Measurements from ENCODE around the gene EYS.
"Not testable (repeated sequence)": the region's sequence is repeated elsewhere in the genome, so short reads cannot be mapped to it uniquely, and the experiment has no call there.

EYS gene

DNA sequence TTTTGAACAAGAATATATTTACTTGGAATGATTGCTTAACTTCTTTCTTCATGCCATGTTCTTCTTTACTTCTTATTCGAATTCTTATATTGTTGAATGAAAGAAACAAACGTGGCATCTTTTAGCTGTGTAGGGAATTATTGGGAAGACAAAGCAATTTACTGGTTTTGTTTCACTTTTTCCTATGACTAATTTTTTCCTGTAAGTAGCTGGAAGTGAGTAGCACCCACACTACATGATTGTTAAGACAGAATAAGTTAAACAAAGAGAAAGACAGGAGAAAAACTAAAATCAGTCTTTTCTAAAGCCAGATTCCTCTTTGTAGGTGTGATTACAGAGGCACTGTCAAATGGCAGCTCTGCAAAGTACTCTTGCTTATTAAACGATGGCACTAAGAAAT, 593.4 kb downstream of the EYS start:
- in situ Hi-C loops (cut with HindIII; ENCODE audit: low sequenced_read_pairs): no loop called here

DNA sequence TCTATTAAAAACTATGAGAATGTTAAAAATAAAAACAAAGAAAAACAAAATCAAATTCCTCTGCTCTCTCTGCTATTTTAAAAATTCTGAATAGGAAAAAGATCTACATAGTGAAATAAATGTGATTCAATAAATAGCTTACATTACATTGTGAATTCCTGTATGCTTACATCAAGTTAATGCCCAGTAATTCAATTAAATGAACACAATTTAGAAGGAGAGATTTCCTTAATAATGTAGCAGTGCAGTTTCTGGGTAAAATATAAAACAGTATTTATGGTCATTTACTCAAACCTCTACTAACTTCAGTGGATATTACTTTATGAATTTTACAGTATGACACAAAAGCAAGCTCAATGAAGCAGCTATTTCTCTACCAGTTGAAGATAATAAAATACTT, 594.6 kb downstream of the EYS start:
- in situ Hi-C loops (cut with HindIII; ENCODE audit: low sequenced_read_pairs): no loop called here

DNA sequence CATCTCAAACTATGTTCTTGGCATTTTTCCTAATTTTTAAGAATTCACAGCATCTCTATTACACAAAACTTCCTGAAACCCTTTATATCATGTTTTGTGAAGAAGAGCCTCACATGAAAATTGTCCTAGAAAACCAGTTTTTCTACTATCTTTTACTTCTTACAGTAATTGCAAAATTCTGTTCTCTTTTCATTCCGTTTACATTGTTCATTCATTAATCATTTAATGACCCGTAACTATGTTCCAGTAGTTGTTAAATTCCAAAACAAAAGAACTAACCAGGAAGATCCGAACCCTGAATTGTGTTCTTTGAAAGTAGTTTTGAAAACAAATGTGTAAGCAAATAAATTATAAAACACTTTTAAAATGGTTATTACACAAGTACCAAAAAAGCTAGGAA, 597.0 kb downstream of the EYS start:
- in situ Hi-C loops (cut with HindIII; ENCODE audit: low sequenced_read_pairs): no loop called here

DNA sequence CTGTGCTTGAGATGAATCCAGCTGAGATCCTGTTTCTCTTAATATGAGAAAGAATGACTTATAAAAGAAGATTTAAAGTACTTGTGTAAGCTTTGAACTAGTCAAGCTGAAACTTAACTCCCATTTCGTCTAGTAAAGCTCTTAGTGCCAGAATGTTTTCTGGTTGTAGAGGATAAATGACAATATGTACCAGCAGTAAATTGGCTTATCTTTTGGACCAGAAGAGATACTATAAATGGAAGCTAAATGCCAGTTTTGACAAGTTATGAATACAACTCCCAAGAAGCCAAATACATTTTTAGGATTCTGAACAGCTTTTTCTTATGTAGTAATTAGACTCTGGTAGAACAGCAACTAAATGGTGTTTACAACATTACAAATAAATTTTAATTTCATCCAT, 608.7 kb downstream of the EYS start:
- in situ Hi-C loops (cut with HindIII; ENCODE audit: low sequenced_read_pairs): no loop called here

DNA sequence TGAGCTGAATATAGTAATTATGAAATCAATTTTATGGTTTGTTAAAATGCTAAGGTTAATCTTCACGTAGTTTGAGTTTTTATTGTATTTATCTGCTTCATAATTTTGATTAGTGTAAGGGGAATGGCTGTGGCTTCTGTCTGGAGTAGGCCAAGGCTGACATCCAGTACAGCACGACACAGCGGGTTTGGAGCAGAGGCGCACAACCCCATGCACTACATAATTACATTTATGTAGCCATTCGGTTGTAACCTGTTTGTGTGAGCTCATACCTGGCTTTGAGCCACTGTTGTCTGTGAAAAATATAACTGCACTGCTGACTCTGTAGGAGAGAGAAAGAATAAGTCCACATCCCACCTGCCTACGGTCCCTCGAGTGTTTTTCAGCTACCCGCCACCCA, 615.5 kb downstream of the EYS start:
- in situ Hi-C loops (cut with HindIII; ENCODE audit: low sequenced_read_pairs): no loop called here

DNA sequence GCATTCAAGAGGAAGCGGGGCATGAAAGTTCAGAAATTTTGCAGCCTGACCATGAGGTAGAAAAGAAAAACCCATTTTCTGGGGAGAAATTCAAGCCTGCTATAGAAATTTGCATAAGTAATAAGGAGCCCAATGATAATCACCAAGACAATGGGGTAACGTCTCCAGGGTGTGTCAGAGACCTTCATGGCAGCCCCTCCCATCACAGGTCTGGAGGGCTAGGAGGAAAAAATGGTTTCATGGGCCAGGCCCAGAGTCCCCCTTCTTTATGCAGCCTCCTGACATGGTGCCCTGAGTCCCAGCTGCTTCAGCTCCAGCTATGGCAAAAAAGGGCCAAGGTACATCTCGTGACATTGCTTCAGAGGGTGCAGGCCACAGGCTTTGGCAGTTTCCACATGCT, 618.5 kb downstream of the EYS start:
- in situ Hi-C loops (cut with HindIII; ENCODE audit: low sequenced_read_pairs): no loop called here

- in situ Hi-C loops (cut with HindIII; ENCODE audit: low sequenced_read_pairs): no loop called here
These were observed 625.3 kb downstream of the EYS start for GRCh38 chr6:65081756-65082155.

- in situ Hi-C loops (cut with HindIII; ENCODE audit: low sequenced_read_pairs): no loop called here
These were observed 631.3 kb downstream of the EYS start for GRCh38 chr6:65075705-65076230.

DNA sequence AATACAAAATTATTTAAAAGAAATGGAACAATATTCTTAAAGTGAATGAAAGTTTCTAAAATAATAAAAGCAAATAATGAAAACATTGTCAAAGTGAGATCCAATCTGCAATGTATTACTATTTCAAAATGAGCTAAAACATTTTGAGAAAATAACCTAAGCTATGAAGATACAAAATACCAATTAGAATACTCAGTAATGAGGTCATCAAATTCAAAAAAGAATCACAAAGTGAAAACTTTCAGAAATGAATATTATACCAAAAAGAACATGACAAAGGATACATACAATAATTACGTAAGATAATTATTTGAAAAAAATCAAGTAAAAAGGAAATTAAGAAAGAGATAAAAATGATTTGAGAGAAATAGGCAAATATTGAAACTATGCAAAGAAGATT, 634.5 kb downstream of the EYS start:
- in situ Hi-C loops (cut with HindIII; ENCODE audit: low sequenced_read_pairs): no loop called here

DNA sequence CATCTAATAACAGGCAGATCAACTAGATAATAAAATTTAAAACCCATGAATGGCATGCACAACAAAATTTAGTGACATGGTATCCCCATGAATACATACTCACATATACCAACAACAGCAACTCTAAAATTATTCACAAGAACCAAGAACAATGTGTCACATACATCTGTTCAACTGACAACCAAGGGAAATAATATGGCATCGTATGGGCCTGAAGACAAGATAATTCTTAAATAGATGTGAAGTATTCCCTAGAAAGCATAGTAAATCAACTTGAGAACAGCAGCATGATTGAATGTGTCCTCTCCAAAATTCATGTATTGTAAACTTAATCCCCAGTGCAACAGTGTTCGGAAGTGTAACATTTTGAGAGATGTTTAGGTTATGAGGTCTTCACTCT, 635.5 kb downstream of the EYS start:
- in situ Hi-C loops (cut with HindIII; ENCODE audit: low sequenced_read_pairs): no loop called here

GRCh38 chr6:65064844-65065243, 642.2 kb downstream of the EYS start:
- in situ Hi-C loops (cut with HindIII; ENCODE audit: low sequenced_read_pairs): no loop called here

DNA sequence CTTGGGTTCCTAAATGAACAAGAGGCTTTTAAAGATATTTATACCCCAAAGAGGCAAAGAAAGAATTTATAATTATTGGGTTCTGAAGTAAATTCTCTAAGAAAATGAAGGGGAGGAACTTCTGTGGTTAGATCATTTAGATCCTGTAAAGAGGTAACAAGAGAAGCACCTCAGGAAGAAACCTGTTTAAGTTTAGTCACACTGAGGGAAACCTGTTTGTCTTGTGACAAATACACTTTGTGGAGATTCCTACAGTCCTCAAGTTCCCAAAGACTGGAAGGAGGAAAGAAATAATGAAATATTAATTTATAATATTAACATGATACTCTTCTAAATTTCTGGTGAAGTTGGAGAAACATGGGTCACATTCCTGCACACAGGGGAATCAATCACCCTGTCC, 647.5 kb downstream of the EYS start:
- in situ Hi-C loops (cut with HindIII; ENCODE audit: low sequenced_read_pairs): no loop called here

DNA sequence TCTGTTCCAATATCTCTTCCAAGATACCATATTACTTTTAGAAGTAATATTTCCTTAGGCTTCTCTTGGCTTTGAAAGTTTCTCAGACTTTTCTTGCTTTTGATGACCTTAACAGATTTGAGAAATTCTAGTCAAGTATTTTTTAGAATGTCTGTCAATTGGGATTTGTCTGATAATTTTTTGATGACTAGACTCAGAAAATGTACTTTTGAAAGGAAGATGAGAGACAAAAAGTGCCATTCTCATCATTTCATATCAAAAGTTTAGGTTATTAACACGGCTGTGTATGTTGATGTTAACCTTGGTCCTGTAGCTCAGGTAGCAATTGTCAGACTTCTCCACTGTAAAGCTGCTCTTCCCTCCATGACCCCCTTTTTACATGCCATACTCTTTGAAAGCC, 651.5 kb downstream of the EYS start:
- in situ Hi-C loops (cut with HindIII; ENCODE audit: low sequenced_read_pairs): no loop called here

GRCh38 chr6:65052626-65053025, 654.4 kb downstream of the EYS start:
- in situ Hi-C loops (cut with HindIII; ENCODE audit: low sequenced_read_pairs): no loop called here

DNA sequence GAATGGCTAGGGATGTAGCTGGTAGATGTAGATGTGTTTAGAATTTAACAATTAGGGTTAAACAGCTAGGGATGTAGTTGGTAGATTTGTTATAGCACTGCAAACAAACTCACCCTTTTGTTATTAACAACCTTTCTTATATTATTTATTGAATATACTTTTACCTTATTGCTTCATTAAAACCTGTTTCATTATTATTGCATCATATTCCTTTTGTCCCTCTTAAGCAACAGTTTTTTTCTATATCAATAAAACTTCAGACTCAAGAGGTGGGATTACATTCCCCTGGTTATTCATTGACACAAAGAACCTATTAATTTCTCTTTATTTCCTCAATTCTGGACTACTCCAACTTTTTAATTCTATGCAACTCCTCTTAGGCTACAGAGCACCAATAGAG, 661.2 kb downstream of the EYS start:
- in situ Hi-C loops (cut with HindIII; ENCODE audit: low sequenced_read_pairs): no loop called here

DNA sequence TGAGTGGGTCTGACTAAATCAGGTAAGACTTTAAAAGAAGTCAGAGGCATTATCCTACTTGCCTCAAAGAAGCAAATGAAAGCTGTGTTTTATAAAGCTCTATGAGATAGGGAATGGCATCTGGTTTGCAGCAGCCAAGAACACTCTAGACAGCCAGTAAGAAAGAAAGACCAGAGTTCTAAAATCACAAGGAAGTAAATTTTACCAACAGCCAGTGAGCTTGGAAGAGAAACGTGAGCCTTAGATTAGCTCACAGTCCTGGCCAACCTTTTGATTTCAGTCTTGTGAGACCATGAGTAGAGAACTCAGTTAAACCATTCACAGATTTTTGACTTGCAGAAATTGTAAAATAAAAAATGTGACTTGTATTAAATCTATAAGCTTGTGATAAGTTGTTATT, 693.0 kb downstream of the EYS start:
- in situ Hi-C loops (cut with HindIII; ENCODE audit: low sequenced_read_pairs): no loop called here

GRCh38 chr6:65006788-65007187, 700.2 kb downstream of the EYS start:
- in situ Hi-C loops (cut with HindIII; ENCODE audit: low sequenced_read_pairs): no loop called here

GRCh38 chr6:65004283-65004682, 702.7 kb downstream of the EYS start:
- in situ Hi-C loops (cut with HindIII; ENCODE audit: low sequenced_read_pairs): no loop called here

- in situ Hi-C loops (cut with HindIII; ENCODE audit: low sequenced_read_pairs): not testable (repeated sequence)
These were observed 704.1 kb downstream of the EYS start for GRCh38 chr6:65002882-65003281.

GRCh38 chr6:65000815-65001214, 706.2 kb downstream of the EYS start:
- in situ Hi-C loops (cut with HindIII; ENCODE audit: low sequenced_read_pairs): no loop called here

- in situ Hi-C loops (cut with HindIII; ENCODE audit: low sequenced_read_pairs): no loop called here
These were observed 708.8 kb downstream of the EYS start for GRCh38 chr6:64998204-64998603.

DNA sequence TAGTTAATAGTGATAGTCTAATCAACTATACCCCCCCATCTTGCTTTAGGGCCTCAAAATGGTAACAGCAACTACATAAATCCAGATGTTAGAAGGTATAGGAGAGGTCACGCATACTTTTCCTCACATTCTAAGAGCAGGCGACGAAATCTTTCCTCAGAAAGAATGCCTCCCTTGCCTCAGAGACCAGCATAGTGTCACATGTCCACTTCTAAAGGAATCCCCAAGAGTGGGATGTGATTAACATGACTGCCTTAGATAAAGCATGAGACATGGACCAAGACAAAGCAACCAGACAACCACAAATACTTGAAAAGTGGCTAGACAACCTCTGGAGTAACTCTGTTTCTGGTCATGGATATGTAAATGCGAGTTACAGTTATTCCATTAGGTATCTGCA, 710.7 kb downstream of the EYS start:
- in situ Hi-C loops (cut with HindIII; ENCODE audit: low sequenced_read_pairs): no loop called here

- in situ Hi-C loops (cut with HindIII; ENCODE audit: low sequenced_read_pairs): no loop called here
These were observed 716.2 kb downstream of the EYS start for GRCh38 chr6:64990652-64991304.
